Uterus (tissue), 2 donors: Measurements from ENCODE around the gene SPHK2.
A peak's percentile ranks its signal among the peaks of the same experiment; 100 is the strongest.

Experiments used
- POLR2A ChIP-seq, 2 donors: fragments of 450-650 bp; IDR thresholded peaks; one replicate each; pipeline ENCODE4 v1.6.1; 2016; ENCODE audit warnings: antibody characterized with exemption in 2 of 2, mild to moderate bottlenecking in 1 of 2, moderate library complexity in 1 of 2
- TF ChIP-seq, protein P1 (sequence below), 4 experiments: fragments of 200-600 bp in 2 of 4; fragments of 450-650 bp in 2 of 4; sonication (generic) in 2 of 4; IDR thresholded peaks; one replicate each; pipeline ENCODE4 v1.5.1; 2016 to 2019; ENCODE audit warnings: antibody characterized with exemption in 4 of 4, mild to moderate bottlenecking in 2 of 4, moderate library complexity in 1 of 4

DNA sequence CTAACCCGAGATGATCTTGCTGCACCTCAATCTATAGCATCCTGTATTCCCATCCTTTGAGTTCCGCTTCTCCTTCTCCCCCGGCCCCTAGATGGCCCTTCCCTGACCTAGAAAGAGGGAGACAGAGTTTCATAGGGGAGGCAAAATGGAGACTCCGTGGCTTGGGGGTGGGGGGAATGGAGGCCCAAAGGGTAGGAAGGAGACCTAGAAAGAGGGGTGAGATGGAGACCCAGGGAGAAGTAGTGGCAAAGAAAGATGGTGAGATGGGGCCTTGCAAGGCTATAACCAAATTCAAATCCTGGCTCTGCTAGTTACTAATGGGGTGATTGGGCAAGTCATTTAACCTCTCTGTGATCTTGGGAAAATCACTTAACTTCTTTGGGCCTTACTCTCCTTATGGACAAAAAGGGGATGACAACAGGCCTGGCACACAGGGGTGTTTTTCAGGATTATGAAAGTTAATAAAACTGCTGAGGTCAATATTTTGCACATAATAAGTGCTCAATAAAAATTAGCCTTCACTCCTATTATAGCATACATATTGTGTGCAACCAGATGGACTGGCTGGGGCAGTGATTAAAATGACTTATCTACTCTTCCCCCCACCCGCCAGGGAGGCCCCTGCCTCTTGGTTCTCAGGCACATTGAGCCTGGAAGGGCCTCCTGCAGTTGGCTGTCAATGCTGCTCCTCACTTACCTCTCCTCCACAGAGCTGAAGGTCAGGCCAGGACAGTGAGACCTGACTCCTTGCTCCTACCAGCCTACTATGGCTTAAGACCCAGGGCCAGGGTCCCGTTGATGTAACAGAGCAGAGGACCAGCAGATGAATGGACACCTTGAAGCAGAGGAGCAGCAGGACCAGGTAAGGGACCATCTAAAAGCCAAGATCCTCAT lies 633 bp downstream of the SPHK2 start:
- TF ChIP-seq POLR2A (IDR thresholded peaks at IDR 0.05) = no peak
- TF ChIP-seq, protein P1, sequence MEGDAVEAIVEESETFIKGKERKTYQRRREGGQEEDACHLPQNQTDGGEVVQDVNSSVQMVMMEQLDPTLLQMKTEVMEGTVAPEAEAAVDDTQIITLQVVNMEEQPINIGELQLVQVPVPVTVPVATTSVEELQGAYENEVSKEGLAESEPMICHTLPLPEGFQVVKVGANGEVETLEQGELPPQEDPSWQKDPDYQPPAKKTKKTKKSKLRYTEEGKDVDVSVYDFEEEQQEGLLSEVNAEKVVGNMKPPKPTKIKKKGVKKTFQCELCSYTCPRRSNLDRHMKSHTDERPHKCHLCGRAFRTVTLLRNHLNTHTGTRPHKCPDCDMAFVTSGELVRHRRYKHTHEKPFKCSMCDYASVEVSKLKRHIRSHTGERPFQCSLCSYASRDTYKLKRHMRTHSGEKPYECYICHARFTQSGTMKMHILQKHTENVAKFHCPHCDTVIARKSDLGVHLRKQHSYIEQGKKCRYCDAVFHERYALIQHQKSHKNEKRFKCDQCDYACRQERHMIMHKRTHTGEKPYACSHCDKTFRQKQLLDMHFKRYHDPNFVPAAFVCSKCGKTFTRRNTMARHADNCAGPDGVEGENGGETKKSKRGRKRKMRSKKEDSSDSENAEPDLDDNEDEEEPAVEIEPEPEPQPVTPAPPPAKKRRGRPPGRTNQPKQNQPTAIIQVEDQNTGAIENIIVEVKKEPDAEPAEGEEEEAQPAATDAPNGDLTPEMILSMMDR (IDR thresholded peaks at IDR 0.05) = peak in 1 of 4 experiments; percentile 2
